Activated CD4-positive, alpha-beta T cell treated with anti-CD3 and anti-CD28 coated beads for 24 hours (primary cell): Measurements from ENCODE around the gene CYP39A1.

Source experiments
- DNase-seq, 2 donors: peaks; one replicate each; pipeline ENCODE4 v3.0.0-alpha.2; 2020; ENCODE audit warnings: low read depth in 2 of 2

CYP39A1 gene

GRCh38 chr6:46590765-46591164, 61.9 kb downstream of the CYP39A1 start:
- no peak for DNase-seq

GRCh38 chr6:46586906-46587305, 65.7 kb downstream of the CYP39A1 start:
- DNase-seq = no peak

GRCh38 chr6:46584586-46584985, 68.0 kb downstream of the CYP39A1 start:
- DNase-seq = no peak

GRCh38 chr6:46583721-46584120, 68.9 kb downstream of the CYP39A1 start:
- DNase-seq = no peak

- no peak for DNase-seq
These were observed 69.5 kb downstream of the CYP39A1 start for GRCh38 chr6:46583081-46583480.

- no peak for DNase-seq
These were observed 71.0 kb downstream of the CYP39A1 start for GRCh38 chr6:46581459-46582177.

- no peak for DNase-seq
These were observed 77.1 kb downstream of the CYP39A1 start for GRCh38 chr6:46575530-46575929.

- DNase-seq = no peak
These were observed 79.5 kb downstream of the CYP39A1 start for GRCh38 chr6:46573140-46573539.

GRCh38 chr6:46565531-46565930, 87.1 kb downstream of the CYP39A1 start:
- no peak for DNase-seq

- no peak for DNase-seq
These were observed 88.7 kb downstream of the CYP39A1 start for GRCh38 chr6:46563924-46564323.

- DNase-seq = no peak
These were observed 96.6 kb downstream of the CYP39A1 start for GRCh38 chr6:46556053-46556452.

- no peak for DNase-seq
These were observed 97.5 kb downstream of the CYP39A1 start for GRCh38 chr6:46555129-46555528.

GRCh38 chr6:46549155-46549554, 103.5 kb downstream of the CYP39A1 start:
- no peak for DNase-seq

GRCh38 chr6:46541556-46541955, 111.1 kb downstream of the CYP39A1 start:
- DNase-seq = no peak

GRCh38 chr6:46539866-46540265, 112.8 kb downstream of the CYP39A1 start:
- no peak for DNase-seq

GRCh38 chr6:46538800-46539480, 113.7 kb downstream of the CYP39A1 start:
- no peak for DNase-seq

- DNase-seq = no peak
These were observed 121.7 kb downstream of the CYP39A1 start for GRCh38 chr6:46530896-46531295.

GRCh38 chr6:46528961-46529750, 123.5 kb downstream of the CYP39A1 start:
- no peak for DNase-seq

- no peak for DNase-seq
These were observed 126.0 kb downstream of the CYP39A1 start for GRCh38 chr6:46526607-46527006.

GRCh38 chr6:46525583-46525982, 127.0 kb downstream of the CYP39A1 start:
- no peak for DNase-seq

- DNase-seq = no peak
These were observed 131.1 kb downstream of the CYP39A1 start for GRCh38 chr6:46521464-46521971.

- DNase-seq = no peak
These were observed 135.4 kb downstream of the CYP39A1 start for GRCh38 chr6:46517202-46517601.
